Cardiac atrium fibroblast (primary cell): ENCODE results near the gene POM121L12. TPM values are rescaled to one million over a fixed set of nuclear protein-coding genes. Genes with fewer than 3 reads are reported as not detected.

Experiments used
- total RNA-seq: library from RNA; depleted of rRNA; stranded (reverse); fragments of >200 nt; gene quantifications from 2 replicates; pipeline ENCODE4 v1.2.3, GENCODE V29; 2015

Gene POM121L12
- not detected in 2 replicates for total RNA-seq

GRCh38 chr7:53035499-53036412, at the start of gene POM121L12:
POM121L12 (plus strand) TSS chr7:53035633; CDS start chr7:53035672, 39 bp downstream.

